Activated naive CD8-positive, alpha-beta T cell treated with anti-CD3 and anti-CD28 coated beads for 36 hours (primary cell): Measurements from ENCODE around the gene SHMT1. TPM values are rescaled to one million over a fixed set of nuclear protein-coding genes. Genes with fewer than 3 reads are reported as not detected.
"Not testable (repeated sequence)": the region's sequence is repeated elsewhere in the genome, so short reads cannot be mapped to it uniquely, and the experiment has no call there.

Experiments used
- DNase-seq: peaks from one replicate; pipeline ENCODE4 v3.0.0; 2021
- H3K27ac Mint-ChIP-seq: one replicate; pipeline ENCODE4 v1.8.0; 2022; ENCODE audit warnings: mild to moderate bottlenecking, moderate library complexity, mixed read lengths
- H3K27me3 Mint-ChIP-seq: one replicate; pipeline ENCODE4 v1.8.0; 2022; ENCODE audit warnings: mild to moderate bottlenecking, mixed read lengths
- H3K36me3 Mint-ChIP-seq: one replicate; pipeline ENCODE4 v1.8.0; 2021; ENCODE audit warnings: mild to moderate bottlenecking, mixed read lengths
- H3K4me1 Mint-ChIP-seq: one replicate; pipeline ENCODE4 v1.8.0; 2021; ENCODE audit warnings: mixed read lengths
- H3K4me3 Mint-ChIP-seq: one replicate; pipeline ENCODE4 v1.8.0; 2022; ENCODE audit warnings: mild to moderate bottlenecking, moderate library complexity, mixed read lengths
- H3K9me3 Mint-ChIP-seq: one replicate; pipeline ENCODE4 v1.8.0; 2022; ENCODE audit warnings: mixed read lengths
- total RNA-seq, 2 experiments: library from RNA; stranded (reverse); gene quantifications; one replicate each; pipeline ENCODE4 v1.2.3, GENCODE V29; 2021

The SHMT1 gene
- total RNA-seq, 2 experiments from 2014 or later, result 50.2 to 52.2 TPM

GRCh38 chr17:18381953-18382245 lies 18.5 kb upstream of the SHMT1 start:
- Mint-ChIP-seq H3K27me3 (peaks cover 6% of the 10 kb centered on the region), H3K27ac (no peak overlapping the region), H3K9me3 (no peaks in the 10 kb centered on the region), H3K36me3 (no peaks in the 10 kb centered on the region), H3K4me1 (no peaks in the 10 kb centered on the region), H3K4me3 (no peak overlapping the region)
- DNase-seq, result no peak

- no peak for DNase-seq
- peaks cover 6% of the 10 kb centered on the region for H3K27me3 Mint-ChIP-seq
- H3K4me1 Mint-ChIP-seq, result no peaks in the 10 kb centered on the region
- no peaks in the 10 kb centered on the region for H3K9me3 Mint-ChIP-seq
- H3K4me3 Mint-ChIP-seq, result no peak overlapping the region
- H3K27ac Mint-ChIP-seq, result no peak overlapping the region
- no peaks in the 10 kb centered on the region for H3K36me3 Mint-ChIP-seq
Observed at GRCh38 chr17:18381158-18381952, 18.0 kb upstream of the SHMT1 start.

GRCh38 chr17:18380471-18381157 lies 17.3 kb upstream of the SHMT1 start:
- H3K36me3 Mint-ChIP-seq, result no peaks in the 10 kb centered on the region
- H3K4me1 Mint-ChIP-seq, result no peaks in the 10 kb centered on the region
- no peak for DNase-seq
- no peaks in the 10 kb centered on the region for H3K9me3 Mint-ChIP-seq
- peaks cover 6% of the 10 kb centered on the region for H3K27me3 Mint-ChIP-seq
- H3K4me3 Mint-ChIP-seq, result no peak overlapping the region
- H3K27ac Mint-ChIP-seq, result no peak overlapping the region

- Mint-ChIP-seq H3K4me1 (no peaks in the 10 kb centered on the region), H3K4me3 (no peak overlapping the region), H3K27me3 (peaks cover 6% of the 10 kb centered on the region), H3K36me3 (no peaks in the 10 kb centered on the region), H3K27ac (no peak overlapping the region), H3K9me3 (no peaks in the 10 kb centered on the region)
- no peak for DNase-seq
Observed at GRCh38 chr17:18379246-18380146, 16.1 kb upstream of the SHMT1 start.

- H3K27me3 Mint-ChIP-seq, H3K4me3 Mint-ChIP-seq, H3K9me3 Mint-ChIP-seq, H3K27ac Mint-ChIP-seq, H3K4me1 Mint-ChIP-seq, H3K36me3 Mint-ChIP-seq, DNase-seq: not testable (repeated sequence)
Observed at GRCh38 chr17:18378614-18379013, 15.3 kb upstream of the SHMT1 start.

- Mint-ChIP-seq H3K4me1 (no peaks in the 10 kb centered on the region), H3K27ac (no peak overlapping the region), H3K36me3 (no peaks in the 10 kb centered on the region), H3K9me3 (no peaks in the 10 kb centered on the region), H3K4me3 (no peak overlapping the region), H3K27me3 (peaks cover 6% of the 10 kb centered on the region)
- no peak for DNase-seq
Observed at GRCh38 chr17:18378205-18378505, 14.8 kb upstream of the SHMT1 start.

GRCh38 chr17:18377437-18378204 lies 14.3 kb upstream of the SHMT1 start, which contains the start of gene EVPLL:
TSS of gene EVPLL (plus strand) at chr17:18377778. CDS start at chr17:18380938, 3,160 bp downstream.
- no peaks in the 10 kb centered on the region for H3K4me1 Mint-ChIP-seq
- no peak within 1 kb of the TSS for H3K27ac Mint-ChIP-seq
- H3K36me3 Mint-ChIP-seq, result no peaks in the 10 kb centered on the region
- DNase-seq, result no peak
- H3K4me3 Mint-ChIP-seq, result no peak within 1 kb of the TSS
- peaks cover 6% of the 10 kb centered on the region for H3K27me3 Mint-ChIP-seq
- no peaks in the 10 kb centered on the region for H3K9me3 Mint-ChIP-seq

GRCh38 chr17:18374216-18374615 lies 10.9 kb upstream of the SHMT1 start:
- H3K27ac Mint-ChIP-seq, result no peak overlapping the region
- peaks cover 3% of the 10 kb centered on the region for H3K27me3 Mint-ChIP-seq
- H3K36me3 Mint-ChIP-seq, result no peaks in the 10 kb centered on the region
- no peaks in the 10 kb centered on the region for H3K9me3 Mint-ChIP-seq
- no peak overlapping the region for H3K4me3 Mint-ChIP-seq
- peaks cover 2% of the 10 kb centered on the region for H3K4me1 Mint-ChIP-seq
- no peak for DNase-seq

- peak; percentile 10 for DNase-seq
- H3K27ac Mint-ChIP-seq, H3K36me3 Mint-ChIP-seq, H3K4me3 Mint-ChIP-seq, H3K27me3 Mint-ChIP-seq, H3K9me3 Mint-ChIP-seq, H3K4me1 Mint-ChIP-seq: not testable (repeated sequence)
Observed at GRCh38 chr17:18373181-18373580, 9.8 kb upstream of the SHMT1 start.

GRCh38 chr17:18371455-18371854 lies 8.1 kb upstream of the SHMT1 start:
- Mint-ChIP-seq H3K9me3 (no peaks in the 10 kb centered on the region), H3K36me3 (no peaks in the 10 kb centered on the region), H3K27me3 (peaks cover 3% of the 10 kb centered on the region), H3K27ac (no peak overlapping the region), H3K4me1 (peaks cover 2% of the 10 kb centered on the region), H3K4me3 (no peak overlapping the region)
- no peak for DNase-seq

- Mint-ChIP-seq H3K4me1 (peaks cover 2% of the 10 kb centered on the region), H3K27ac (no peak overlapping the region), H3K9me3 (no peaks in the 10 kb centered on the region), H3K27me3 (peaks cover 3% of the 10 kb centered on the region), H3K36me3 (no peaks in the 10 kb centered on the region), H3K4me3 (no peak overlapping the region)
- DNase-seq, result no peak
Observed at GRCh38 chr17:18370761-18371160, 7.4 kb upstream of the SHMT1 start.

GRCh38 chr17:18368946-18369345 lies 5.6 kb upstream of the SHMT1 start:
- peaks cover 2% of the 10 kb centered on the region for H3K4me1 Mint-ChIP-seq
- H3K27ac Mint-ChIP-seq, result no peak overlapping the region
- no peak for DNase-seq
- H3K36me3 Mint-ChIP-seq, result no peaks in the 10 kb centered on the region
- no peak overlapping the region for H3K4me3 Mint-ChIP-seq
- H3K27me3 Mint-ChIP-seq, result peaks cover 3% of the 10 kb centered on the region
- no peaks in the 10 kb centered on the region for H3K9me3 Mint-ChIP-seq

- Mint-ChIP-seq H3K27ac (no peak overlapping the region), H3K36me3 (peaks cover 7% of the 10 kb centered on the region), H3K4me3 (no peak overlapping the region), H3K4me1 (peaks cover 11% of the 10 kb centered on the region), H3K9me3 (no peaks in the 10 kb centered on the region), H3K27me3 (no peaks in the 10 kb centered on the region)
- no peak for DNase-seq
Observed at GRCh38 chr17:18364166-18364565, 816 bp upstream of the SHMT1 start.

- peak overlapping the region; percentile 51 for H3K27ac Mint-ChIP-seq
- peak overlapping the region; percentile 91 for H3K4me3 Mint-ChIP-seq
- peaks cover 11% of the 10 kb centered on the region for H3K4me1 Mint-ChIP-seq
- H3K36me3 Mint-ChIP-seq, result peaks cover 11% of the 10 kb centered on the region
- peak; percentile 20 for DNase-seq
- H3K9me3 Mint-ChIP-seq, result no peaks in the 10 kb centered on the region
- no peaks in the 10 kb centered on the region for H3K27me3 Mint-ChIP-seq
Observed at GRCh38 chr17:18362698-18363100, 651 bp downstream of the SHMT1 start.
